RPMI7951 (cell line): ENCODE data around the gene ACOT2. TPM values are rescaled to one million over a fixed set of nuclear protein-coding genes. Genes with fewer than 3 reads are reported as not detected.
"Not testable (repeated sequence)": the region's sequence is repeated elsewhere in the genome, so short reads cannot be mapped to it uniquely, and the experiment has no call there.

Experiments used
- DNase-seq: peaks from one replicate; pipeline ENCODE4 v3.0.0-alpha.2; 2012; ENCODE audit warnings: low read depth
- total RNA-seq: library from RNA; depleted of rRNA; stranded (reverse); fragments of >200 nt; shearing (Covaris generic); gene quantifications from 2 replicates; pipeline ENCODE4 v1.2.3, GENCODE V29; 2014

Gene ACOT2
- total RNA-seq, 1 experiment from 2014 or later: 29.9 TPM

DNA sequence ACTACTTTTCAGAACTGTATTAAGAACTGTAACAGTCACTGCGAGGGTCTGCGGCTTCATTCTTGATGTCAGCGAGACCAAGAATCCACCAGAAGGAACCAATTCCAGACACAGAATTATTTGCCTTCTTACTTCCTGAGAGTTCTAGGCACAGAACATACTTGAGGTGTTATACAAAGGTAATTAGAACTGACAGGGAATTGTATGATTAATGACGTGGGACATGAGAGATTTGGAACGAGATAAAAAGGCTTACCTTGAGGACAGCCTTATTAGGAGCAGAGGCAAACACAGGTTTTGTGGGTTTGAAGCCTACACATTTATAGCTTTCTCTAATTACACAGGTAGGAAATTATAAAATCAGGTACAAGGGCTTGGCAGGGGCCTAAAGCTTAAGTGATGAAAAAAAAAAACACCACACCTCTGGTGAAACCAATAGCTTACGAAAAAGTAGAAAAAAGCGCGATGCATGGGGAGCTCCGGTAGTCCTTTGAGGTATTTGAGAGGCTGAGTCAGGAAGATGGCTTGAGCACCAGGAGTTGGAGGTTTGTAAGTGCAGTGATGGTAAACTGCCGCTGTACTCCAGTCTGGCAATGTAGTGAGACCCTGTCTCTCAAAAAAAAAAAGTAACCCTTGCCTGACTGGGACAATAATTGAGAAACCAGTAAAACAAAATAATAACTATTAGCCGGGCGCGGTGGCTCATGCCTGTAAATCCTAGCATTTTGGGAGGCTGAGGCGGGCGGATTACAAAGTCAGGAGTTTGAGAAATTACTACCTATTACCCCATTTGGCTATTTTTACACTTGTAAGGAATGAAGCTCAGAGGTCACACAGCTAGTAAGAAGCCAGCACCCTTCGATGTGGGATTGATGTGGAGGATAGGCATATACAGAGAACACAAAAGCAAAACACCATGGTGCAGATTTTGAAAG is 795 bp upstream of the ACOT2 start:
- DNase-seq: no peak

DNA sequence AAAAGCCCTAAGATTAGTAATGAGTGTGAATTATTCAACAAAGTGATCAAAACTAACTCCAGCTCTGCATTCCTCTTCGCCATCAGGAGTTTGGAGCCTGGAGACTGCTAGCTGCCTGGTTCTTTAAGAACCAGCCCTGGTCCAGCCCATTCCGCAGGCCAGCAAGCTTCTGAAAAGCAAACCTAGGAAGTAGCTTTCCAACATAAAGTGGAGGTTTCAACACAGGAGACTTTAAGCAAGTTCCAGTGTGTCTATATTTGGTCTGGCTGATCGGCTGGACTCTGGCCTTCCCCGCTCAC is 178 bp upstream of the ACOT2 start:
- DNase-seq: not testable (repeated sequence)

DNA sequence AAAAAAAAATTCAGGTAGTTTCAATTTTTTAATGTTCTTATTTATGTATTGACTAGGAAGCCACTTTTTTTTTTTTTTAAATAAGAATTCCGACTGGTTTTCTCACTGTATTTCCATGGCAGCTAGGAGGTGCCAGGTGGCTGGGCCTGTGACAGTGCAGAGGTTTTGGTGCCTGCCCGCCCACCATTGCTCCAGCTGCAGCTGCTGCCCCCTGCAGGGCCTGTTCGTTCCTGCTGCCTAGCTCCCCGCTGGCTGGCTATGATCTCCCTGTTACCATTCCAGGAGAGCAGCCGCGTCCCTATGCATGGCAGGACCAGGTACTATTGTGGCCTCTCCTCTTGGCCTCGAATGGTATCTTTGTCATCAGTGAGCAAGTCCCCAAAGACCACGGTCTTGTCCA is 1.9 kb downstream of the ACOT2 start:
- peak; percentile 26 for DNase-seq

DNA sequence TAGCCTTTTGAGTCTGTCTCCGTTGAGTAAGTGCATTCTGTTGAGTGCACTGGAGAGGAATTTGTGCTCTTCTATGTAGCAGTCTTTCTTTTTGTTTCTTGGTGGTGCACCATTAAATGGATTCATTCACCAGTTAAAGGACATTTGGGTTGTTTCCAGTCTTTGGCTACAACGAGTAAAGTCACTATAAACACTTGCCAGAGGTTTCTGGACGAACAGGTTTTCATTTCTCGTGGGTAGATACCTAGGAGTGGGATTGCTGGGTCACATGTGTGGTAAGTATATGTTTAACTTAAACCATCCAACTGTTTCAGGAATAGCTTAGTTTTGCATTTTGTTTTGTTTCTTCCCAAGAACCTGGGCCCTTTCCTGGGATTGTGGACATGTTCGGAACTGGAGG is 4.0 kb downstream of the ACOT2 start:
- not testable (repeated sequence) for DNase-seq

DNA sequence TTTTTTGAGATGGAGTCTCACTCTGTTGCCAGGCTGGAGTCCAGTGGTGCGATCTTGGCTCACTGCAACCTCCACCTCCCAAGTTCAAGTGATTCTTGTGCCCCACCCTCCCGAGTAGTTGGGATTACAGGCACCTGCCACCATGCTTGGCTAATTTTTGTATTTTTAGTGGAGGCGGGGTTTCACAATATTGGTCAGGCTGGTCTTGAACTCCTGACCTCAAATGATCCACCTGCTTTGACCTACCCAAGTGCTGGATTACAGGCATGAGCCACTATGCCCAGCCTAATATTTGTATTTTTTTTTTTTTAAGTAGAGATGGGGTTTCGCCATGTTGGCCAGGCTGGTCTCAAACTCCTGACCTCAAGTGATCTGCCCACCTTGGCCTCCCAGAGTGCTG is 4.7 kb downstream of the ACOT2 start:
- DNase-seq: not testable (repeated sequence)

DNA sequence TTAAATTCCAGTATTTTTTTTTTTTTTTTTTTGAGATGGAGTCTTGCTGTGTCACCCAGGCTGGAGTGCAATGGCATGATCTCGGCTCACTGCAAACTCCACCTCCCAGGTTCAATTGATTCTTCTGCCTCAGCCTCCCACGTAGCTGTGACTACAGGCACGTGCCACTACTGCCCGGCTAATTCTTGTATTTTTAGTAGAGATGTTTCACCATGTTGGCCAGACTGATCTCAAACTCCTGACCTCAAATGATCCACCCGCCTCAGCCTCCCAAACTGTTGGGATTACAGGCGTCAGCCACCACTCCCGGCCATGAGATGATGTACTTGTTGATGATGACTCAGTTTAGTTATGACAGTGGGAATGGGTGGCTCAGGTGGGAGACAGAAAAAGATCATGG is 5.2 kb downstream of the ACOT2 start:
- DNase-seq: not testable (repeated sequence)

DNA sequence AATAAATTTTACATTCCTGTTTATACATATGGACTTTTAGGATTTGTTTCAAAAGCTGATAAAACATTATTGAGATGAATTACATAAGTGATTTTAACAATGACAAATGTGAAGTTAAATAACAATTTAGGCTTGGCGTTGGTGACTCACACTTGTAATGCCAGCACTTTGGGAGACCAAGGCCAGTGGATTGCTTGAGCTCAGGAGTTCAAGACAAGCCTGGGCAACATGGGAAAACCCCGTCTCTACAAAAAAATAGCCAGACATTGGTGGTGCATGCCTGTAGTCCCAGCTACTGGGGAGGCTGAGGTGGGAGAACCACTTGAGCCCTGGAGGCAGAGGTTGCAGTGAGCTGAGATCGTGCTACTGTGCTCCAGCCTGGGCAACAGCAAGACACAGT is 7.4 kb downstream of the ACOT2 start:
- DNase-seq: peak; percentile 42

DNA sequence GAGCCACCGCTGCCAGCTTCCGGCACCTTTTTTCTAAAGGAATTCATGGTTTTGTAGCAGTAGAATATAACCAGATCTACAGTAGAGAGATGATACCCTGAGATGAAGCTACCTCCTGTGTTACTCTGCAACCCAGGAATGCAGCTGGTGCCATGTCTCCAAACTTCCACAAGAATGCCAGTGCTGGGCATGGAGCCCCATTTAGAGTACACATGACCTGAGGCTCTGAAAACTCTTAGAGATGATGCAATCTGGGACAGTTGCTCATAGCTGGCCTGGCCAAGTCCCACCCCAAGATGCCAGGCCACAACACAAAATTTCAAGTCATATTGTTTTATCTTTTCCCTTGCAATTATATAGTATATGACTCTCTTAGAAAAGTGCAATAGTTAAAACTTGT is 8.2 kb downstream of the ACOT2 start:
- not testable (repeated sequence) for DNase-seq

DNA sequence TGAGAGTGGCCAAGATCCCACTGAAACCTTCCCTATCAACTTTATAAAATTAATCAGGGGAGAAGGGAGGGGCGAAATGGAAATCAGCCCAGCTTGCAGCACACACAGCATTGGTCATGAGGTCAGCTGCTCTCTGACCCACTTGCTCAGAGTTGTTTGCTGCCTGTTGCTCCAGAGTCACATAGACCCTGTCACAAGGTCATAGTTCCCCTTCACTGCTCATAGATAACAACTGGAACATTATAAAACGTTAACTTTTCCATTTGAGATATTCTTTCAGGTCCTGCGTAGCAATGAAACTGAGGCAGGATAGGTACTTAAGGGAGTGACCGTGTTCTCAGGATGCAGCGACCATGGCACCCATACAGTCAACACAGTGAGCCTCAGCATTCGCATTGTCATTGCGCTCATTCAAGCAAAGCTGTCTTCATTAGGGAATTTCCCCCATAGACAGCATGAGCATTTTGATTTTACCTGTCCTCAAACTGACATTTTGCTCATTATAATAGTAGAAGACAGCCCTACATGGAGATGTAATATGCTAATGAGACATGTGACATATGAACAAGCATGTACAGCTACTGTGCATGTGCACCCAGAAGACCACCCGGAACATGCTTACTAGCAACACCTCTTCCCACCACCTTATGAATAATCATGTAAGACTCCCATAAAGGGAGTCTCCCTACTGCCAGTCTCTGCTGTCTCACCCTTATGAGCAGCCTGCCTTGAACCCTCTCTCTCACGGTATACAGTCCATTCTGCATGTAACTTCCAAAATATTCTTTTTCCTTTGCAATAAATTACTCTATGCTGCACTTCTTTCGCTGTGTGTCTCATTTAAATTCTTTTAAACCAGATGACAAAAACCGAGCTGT is 13.3 kb downstream of the ACOT2 start:
- not testable (repeated sequence) for DNase-seq

DNA sequence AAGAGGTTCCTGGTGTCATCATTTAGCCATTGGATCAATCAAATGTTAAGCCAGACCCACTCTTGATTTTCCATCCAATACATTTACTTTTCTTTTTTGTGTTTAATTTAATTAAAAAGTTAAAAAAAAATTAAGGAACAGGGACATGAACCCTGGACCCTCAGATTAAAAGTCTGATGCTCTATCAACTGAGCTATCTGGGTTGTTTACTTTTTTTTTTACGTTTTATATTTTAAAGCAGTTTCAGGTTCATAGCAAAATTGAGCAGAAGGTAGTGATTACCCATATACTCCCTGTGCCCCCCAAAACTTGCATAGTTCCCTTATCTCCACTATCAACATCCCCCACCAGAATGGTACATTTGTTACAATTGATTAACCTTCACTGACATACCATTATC is 19.7 kb downstream of the ACOT2 start:
- DNase-seq: no peak

DNA sequence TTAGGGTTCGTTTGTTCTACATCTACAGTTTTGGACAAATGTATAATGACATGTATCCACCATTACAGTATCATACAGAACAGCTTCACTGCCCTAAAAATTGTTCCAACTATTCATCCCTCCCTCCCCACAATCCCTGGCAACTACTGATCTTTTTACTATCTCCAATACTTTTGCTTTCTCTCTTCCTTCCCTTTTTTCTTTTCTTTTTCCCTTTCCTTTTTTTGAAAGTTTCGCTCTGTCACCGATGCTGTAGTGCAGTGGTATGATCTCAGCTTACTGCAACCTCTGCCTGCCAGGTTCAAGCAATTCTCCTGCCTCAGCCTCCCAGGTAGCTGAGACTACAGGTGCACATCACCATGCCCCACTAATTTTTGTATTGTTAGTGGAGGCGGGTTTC is 20.1 kb downstream of the ACOT2 start:
- no peak for DNase-seq

DNA sequence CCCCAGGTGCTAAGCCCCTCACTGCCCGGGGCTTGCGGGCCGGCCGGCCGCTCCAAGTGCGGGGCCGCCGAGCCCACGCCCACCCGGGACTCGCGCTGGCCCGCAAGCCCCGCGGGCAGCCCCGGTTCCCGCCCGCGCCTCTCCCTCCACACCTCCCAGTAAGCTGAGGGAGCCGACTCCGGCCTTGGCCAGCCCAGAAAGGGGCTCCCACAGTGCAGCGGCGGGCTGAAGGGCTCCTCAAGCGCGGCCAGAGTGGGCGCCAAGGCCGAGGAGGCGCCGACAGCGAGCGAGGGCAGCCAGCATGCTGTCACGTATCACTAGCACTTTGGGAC is 21.6 kb downstream of the ACOT2 start:
- DNase-seq: not testable (repeated sequence)

DNA sequence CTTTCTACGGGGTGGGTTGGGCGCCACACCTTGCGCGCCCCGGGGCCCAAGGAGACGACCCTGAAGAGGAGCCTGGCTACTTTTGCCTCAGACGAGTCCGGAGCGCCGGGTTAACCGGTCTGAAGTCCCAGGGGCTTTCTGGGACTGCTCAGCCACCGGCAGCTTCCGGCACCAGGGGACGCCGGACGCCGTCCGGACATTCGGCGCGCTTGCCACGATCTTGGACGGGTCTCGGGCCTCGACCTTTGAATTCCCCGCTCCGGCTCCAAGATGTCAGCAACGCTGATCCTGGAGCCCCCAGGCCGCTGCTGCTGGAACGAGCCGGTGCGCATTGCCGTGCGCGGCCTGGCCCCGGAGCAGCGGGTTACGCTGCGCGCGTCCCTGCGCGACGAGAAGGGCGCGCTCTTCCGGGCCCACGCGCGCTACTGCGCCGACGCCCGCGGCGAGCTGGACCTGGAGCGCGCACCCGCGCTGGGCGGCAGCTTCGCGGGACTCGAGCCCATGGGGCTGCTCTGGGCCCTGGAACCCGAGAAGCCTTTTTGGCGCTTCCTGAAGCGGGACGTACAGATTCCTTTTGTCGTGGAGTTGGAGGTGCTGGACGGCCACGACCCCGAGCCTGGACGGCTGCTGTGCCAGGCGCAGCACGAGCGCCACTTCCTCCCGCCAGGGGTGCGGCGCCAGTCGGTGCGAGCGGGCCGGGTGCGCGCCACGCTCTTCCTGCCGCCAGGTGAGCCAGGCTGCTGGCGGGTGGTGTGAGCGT is 22.9 kb downstream of the ACOT2 start, which contains the start of gene ACOT4:
ACOT4 (plus strand) TSS at position 184 of the 760 bp plus-strand sequence; CDS start at position 271, 87 bp downstream.
- DNase-seq: peak; percentile 40

DNA sequence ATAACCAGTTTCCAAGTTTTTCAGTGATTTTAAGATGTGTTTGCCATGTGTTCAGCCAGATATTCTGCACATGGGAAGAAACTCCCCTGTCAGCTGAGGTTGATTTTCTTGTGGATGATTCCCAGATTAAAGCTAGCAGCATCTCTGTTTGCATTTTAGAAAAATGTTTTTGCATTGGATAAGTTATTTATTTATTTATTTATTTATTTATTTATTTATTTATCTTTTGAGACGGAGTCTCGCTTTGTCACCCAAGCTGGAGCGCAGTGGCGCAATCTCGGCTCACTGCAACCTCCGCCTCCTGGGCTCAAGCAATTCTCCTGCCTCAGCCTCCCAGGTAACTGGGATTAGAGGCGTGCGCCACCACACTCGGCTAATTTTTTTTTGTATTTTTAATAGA is 25.5 kb downstream of the ACOT2 start:
- no peak for DNase-seq

DNA sequence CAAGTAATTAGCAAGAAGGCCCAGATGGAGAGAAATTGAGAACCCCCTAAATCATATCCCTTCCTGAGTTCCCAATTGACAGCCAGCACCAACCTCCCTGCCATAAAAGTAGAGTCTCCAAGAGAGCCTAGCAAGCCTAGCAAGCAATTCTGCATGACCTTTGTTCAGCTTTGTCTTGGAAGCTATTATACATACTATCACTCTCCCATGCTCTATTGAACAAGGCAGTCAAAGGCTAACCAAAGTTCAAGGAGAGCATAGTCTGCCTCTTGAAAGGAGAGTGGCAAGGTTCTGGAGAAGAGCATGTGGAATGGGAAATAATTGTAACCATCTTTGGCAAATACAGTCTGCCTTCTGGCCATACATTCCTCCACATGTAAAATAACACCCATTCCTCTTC is 30.5 kb downstream of the ACOT2 start:
- DNase-seq: no peak

DNA sequence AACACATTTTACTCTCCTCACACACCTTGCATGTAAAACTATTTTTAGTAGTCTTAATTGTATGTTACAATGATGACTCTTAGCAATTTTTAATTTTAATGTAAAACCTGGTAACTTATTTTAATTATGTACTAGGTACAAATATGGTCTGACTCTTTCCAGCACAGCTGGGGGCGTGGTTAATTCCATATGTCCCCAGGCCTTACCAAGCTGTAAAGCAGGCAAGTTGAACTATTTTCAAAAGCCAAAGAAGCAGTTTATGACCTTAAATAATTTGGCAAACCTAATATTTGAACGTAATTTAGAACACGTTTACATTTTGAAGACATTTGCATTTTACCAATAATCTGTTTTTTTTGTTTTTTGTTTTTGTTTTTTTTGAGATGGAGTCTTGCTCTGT is 34.0 kb downstream of the ACOT2 start:
- no peak for DNase-seq

DNA sequence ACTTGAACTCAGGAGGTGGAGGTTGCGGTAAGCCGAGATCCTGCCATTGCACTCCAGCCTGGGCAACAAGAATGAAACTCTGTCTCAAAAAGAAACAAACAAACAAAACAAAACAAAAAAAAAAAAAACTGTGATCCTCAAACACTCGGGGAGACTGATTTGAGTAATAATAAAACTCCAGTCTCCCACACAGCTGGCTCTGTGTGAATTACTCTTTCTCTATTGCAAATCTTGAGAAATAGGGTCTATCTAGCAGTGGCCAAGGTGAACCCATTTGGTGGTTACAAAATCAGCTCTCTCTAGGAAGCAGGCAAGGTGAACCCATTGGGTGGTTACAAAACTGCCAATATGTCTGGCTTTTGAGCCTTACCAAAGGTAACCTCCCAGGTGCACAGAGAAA is 37.3 kb downstream of the ACOT2 start:
- no peak for DNase-seq

DNA sequence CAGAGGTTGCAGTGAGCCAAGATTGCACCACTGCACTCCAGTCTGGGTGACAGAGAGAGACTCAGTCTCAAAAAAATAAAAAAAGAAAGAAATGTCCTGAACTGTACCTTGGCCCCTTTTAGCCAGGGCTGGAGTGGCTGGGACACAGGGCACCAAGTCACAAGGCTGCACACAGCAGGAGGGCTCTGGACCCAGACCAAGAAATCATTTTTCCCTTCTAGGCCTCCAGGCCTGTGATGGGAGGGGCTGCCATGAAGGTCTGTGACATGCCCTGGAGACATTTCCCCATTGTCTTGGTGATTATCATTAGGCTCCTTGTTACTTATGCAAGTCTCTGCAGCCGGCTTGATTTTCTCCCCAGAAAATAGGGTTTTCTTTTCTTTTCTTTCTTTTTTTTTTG is 38.2 kb downstream of the ACOT2 start:
- no peak for DNase-seq

DNA sequence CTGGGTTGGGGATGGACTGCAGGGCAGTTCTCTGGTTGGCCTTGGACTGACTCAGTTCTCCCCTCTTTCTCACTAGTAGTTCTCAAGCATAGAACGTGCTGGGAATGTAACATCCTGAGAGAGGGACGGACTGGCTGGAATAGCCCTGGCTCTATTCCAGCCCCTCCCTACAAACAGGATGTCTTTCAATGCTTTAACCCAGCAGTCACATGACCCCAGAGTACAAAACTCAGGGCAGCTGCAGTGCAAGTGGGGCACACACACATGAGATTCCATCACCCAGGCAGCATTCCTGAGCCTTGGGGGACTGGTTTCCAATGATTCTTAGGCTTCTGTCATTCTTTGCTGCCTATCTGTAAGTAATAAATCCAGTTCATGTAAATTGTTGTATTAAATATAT is 41.7 kb downstream of the ACOT2 start:
- peak; percentile 52 for DNase-seq

DNA sequence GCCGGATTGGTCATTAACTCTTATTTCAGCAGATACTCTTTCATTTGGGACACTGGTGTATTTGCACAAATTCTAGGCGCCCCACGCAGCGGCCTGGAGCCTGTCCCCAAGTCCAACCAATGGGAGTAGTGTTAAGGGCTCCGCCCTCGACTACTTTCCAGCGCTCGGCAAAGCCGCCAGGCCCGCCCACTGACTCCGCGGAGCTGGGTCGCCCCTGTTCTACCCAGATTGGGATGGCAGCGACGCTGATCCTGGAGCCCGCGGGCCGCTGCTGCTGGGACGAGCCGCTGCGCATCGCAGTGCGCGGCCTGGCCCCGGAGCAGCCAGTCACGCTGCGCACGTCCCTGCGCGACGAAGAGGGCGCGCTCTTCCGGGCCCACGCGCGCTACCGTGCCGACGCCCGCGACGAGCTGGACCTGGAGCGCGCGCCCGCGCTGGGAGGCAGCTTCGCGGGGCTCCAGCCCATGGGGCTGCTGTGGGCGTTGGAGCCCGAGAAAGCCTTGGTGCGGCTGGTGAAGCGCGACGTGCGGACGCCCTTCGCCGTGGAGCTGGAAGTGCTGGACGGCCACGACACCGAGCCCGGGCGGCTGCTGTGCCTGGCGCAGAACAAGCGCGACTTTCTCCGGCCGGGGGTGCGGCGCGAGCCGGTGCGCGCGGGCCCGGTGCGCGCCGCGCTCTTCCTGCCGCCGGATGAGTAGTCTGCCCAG is 43.5 kb downstream of the ACOT2 start, which contains the start of gene ACOT6:
ACOT6 (plus strand) TSS at position 179 of the 707 bp plus-strand sequence; CDS start at position 234, 55 bp downstream.
- peak; percentile 78 for DNase-seq

DNA sequence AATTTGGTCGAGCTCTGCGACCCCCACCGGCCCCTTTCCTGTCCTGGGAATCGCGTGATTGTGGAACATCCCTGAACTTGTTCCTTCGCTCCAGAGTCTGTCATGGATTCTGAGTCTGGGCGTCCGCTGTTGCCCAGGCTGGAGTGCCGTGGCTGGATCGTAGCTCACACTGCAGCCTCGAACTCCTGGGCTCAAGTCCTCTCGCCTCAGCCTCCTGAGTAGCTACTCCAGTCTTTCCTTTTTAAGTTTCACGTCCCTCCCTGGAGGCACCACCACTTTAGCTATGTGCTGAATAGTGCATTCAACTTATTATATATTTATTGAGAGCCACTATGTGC is 44.0 kb downstream of the ACOT2 start:
- no peak for DNase-seq
